ENCODE data around the gene MTG1.

Gene MTG1

GRCh38 chr10:133446979-133447378 lies 53.0 kb downstream of the MTG1 start:
- TF ChIP-seq HDGF (IDR thresholded peaks at IDR 0.05; ENCODE audit: borderline replicate concordance) (no peak), FOXM1 (IDR thresholded peaks at IDR 0.05; ENCODE audit: borderline replicate concordance) (no peak), ZNF384 (IDR thresholded peaks at IDR 0.05) (no peak), NFRKB (IDR thresholded peaks at IDR 0.05) (no peak), FOXK2 (IDR thresholded peaks at IDR 0.05) (no peak), L3MBTL2 (conservative IDR thresholded peaks at IDR 0.05) (no peak)

GRCh38 chr10:133448120-133448519 lies 54.2 kb downstream of the MTG1 start:
- no peak for DNase-seq (ENCODE audit: extremely low spot score)
- POLR2A ChIA-PET: no interaction called here
- no peak for TF ChIP-seq TARDBP (IDR thresholded peaks at IDR 0.05)
- no peak for TF ChIP-seq NFRKB (IDR thresholded peaks at IDR 0.05)
- no peak for TF ChIP-seq SP1 (IDR thresholded peaks at IDR 0.05)
- TF ChIP-seq FOXM1 (IDR thresholded peaks at IDR 0.05; ENCODE audit: borderline replicate concordance): no peak
- TF ChIP-seq ELF4 (IDR thresholded peaks at IDR 0.05): no peak
- TF ChIP-seq LEF1 (IDR thresholded peaks at IDR 0.05; ENCODE audit: borderline replicate concordance): no peak
- TF ChIP-seq L3MBTL2 (conservative IDR thresholded peaks at IDR 0.05): no peak
- TF ChIP-seq ZNF384 (IDR thresholded peaks at IDR 0.05): no peak
- no peak for TF ChIP-seq BHLHE40 (IDR thresholded peaks at IDR 0.05; ENCODE audit: borderline replicate concordance)
- TF ChIP-seq PKNOX1 (IDR thresholded peaks at IDR 0.05): no peak
- no peak for TF ChIP-seq HDGF (IDR thresholded peaks at IDR 0.05; ENCODE audit: borderline replicate concordance)
- TF ChIP-seq FOXK2 (IDR thresholded peaks at IDR 0.05): no peak
- CTCF ChIA-PET: no interaction called here

More at GRCh38 chr10:133446979-133447378, 53.0 kb downstream of the MTG1 start:
- POLR2A ChIA-PET: no interaction called here
- DNase-seq (ENCODE audit: extremely low spot score): no peak
- CTCF ChIA-PET: no interaction called here

GRCh38 chr10:133451346-133451745 lies 57.4 kb downstream of the MTG1 start:
- DNase-seq (ENCODE audit: extremely low spot score): no peak
- ChIA-PET POLR2A (no interaction called here), CTCF (no interaction called here)
- TF ChIP-seq CTBP1 (IDR thresholded peaks at IDR 0.05; ENCODE audit: borderline replicate concordance) (no peak), FOXM1 (IDR thresholded peaks at IDR 0.05; ENCODE audit: borderline replicate concordance) (no peak), LEF1 (IDR thresholded peaks at IDR 0.05; ENCODE audit: borderline replicate concordance) (no peak), SP1 (IDR thresholded peaks at IDR 0.05) (no peak), TARDBP (IDR thresholded peaks at IDR 0.05) (no peak), ARNT (IDR thresholded peaks at IDR 0.05) (no peak), L3MBTL2 (conservative IDR thresholded peaks at IDR 0.05) (no peak), BHLHE40 (IDR thresholded peaks at IDR 0.05; ENCODE audit: borderline replicate concordance) (no peak), PKNOX1 (IDR thresholded peaks at IDR 0.05) (no peak)

GRCh38 chr10:133452453-133452852 lies 58.5 kb downstream of the MTG1 start:
- no peak for DNase-seq (ENCODE audit: extremely low spot score)
- CTCF ChIA-PET: no interaction called here
- no peak for TF ChIP-seq LEF1 (IDR thresholded peaks at IDR 0.05; ENCODE audit: borderline replicate concordance)
- POLR2A ChIA-PET: no interaction called here

GRCh38 chr10:133453516-133454203 lies 59.7 kb downstream of the MTG1 start, which contains the start of gene SCART1:
Gene SCART1 (plus strand): TSS chr10:133453945. CDS start chr10:133453998, 53 bp downstream.
- no peak for DNase-seq (ENCODE audit: extremely low spot score)
- TF ChIP-seq HDGF (IDR thresholded peaks at IDR 0.05; ENCODE audit: borderline replicate concordance) (no peak), LEF1 (IDR thresholded peaks at IDR 0.05; ENCODE audit: borderline replicate concordance) (no peak), ARNT (IDR thresholded peaks at IDR 0.05) (no peak), BHLHE40 (IDR thresholded peaks at IDR 0.05; ENCODE audit: borderline replicate concordance) (no peak), L3MBTL2 (conservative IDR thresholded peaks at IDR 0.05) (no peak)
- ChIA-PET CTCF (no interaction called here), POLR2A (no interaction called here)

GRCh38 chr10:133454204-133454893 lies 60.4 kb downstream of the MTG1 start:
- ChIA-PET CTCF (no interaction called here), POLR2A (no interaction called here)
- no peak for DNase-seq (ENCODE audit: extremely low spot score)
- TF ChIP-seq TARDBP (IDR thresholded peaks at IDR 0.05): no peak
- TF ChIP-seq PKNOX1 (IDR thresholded peaks at IDR 0.05): no peak
- no peak for TF ChIP-seq FOXK2 (IDR thresholded peaks at IDR 0.05)
- TF ChIP-seq NFRKB (IDR thresholded peaks at IDR 0.05): no peak
- TF ChIP-seq ARNT (IDR thresholded peaks at IDR 0.05): no peak
- TF ChIP-seq FOXM1 (IDR thresholded peaks at IDR 0.05; ENCODE audit: borderline replicate concordance): no peak
- TF ChIP-seq FOXA1 (IDR thresholded peaks at IDR 0.05): no peak
- TF ChIP-seq BHLHE40 (IDR thresholded peaks at IDR 0.05; ENCODE audit: borderline replicate concordance): no peak
- no peak for TF ChIP-seq HDGF (IDR thresholded peaks at IDR 0.05; ENCODE audit: borderline replicate concordance)
- no peak for TF ChIP-seq SUZ12 (IDR thresholded peaks at IDR 0.05)

- ChIA-PET POLR2A (no interaction called here), CTCF (no interaction called here)
- no peak for TF ChIP-seq SP1 (IDR thresholded peaks at IDR 0.05)
- TF ChIP-seq L3MBTL2 (conservative IDR thresholded peaks at IDR 0.05): no peak
- no peak for TF ChIP-seq PKNOX1 (IDR thresholded peaks at IDR 0.05)
- no peak for TF ChIP-seq FOXM1 (IDR thresholded peaks at IDR 0.05; ENCODE audit: borderline replicate concordance)
- no peak for TF ChIP-seq FOXK2 (IDR thresholded peaks at IDR 0.05)
- DNase-seq (ENCODE audit: extremely low spot score): no peak
Measured at GRCh38 chr10:133455196-133455595, 61.2 kb downstream of the MTG1 start.

Data from HEK293T (cell line).